ENCODE data around the gene GIT2.

Gene GIT2

DNA sequence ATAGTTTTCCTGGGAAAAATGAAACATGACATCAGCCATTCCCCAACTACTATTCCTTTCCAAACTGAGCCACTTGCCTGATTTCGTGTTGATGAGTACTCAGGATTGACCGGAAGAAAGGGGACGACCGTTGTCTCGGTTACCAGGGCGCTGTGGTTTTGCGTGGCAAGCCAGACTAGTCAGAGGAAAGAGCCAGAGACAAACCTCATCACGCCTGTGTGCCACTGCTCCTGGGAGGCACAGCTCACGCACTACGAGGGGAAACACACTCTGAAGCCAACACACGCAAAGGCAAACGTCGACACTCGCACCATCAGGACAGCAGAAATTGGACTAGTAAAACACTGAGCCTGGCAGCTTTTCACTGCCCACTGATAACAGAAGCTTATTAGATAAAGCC lies 35.0 kb downstream of the GIT2 start:
- Histone ChIP-seq H3K27me3 (no peaks in the 10 kb centered on the region), H3K36me3 (peaks cover 28 to 93% (median 59%) of the 10 kb centered on the region in 3 donors), H3K9me3 (no peaks in the 10 kb centered on the region), H3K4me3 (no peak overlapping the region), H3K27ac (no peak overlapping the region), H3K4me1 (peaks cover 0 to 3% (median 0%) of the 10 kb centered on the region in 4 donors)
- TF ChIP-seq, protein P1, sequence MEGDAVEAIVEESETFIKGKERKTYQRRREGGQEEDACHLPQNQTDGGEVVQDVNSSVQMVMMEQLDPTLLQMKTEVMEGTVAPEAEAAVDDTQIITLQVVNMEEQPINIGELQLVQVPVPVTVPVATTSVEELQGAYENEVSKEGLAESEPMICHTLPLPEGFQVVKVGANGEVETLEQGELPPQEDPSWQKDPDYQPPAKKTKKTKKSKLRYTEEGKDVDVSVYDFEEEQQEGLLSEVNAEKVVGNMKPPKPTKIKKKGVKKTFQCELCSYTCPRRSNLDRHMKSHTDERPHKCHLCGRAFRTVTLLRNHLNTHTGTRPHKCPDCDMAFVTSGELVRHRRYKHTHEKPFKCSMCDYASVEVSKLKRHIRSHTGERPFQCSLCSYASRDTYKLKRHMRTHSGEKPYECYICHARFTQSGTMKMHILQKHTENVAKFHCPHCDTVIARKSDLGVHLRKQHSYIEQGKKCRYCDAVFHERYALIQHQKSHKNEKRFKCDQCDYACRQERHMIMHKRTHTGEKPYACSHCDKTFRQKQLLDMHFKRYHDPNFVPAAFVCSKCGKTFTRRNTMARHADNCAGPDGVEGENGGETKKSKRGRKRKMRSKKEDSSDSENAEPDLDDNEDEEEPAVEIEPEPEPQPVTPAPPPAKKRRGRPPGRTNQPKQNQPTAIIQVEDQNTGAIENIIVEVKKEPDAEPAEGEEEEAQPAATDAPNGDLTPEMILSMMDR (IDR thresholded peaks at IDR 0.05) = no peak
- intact Hi-C loops (cut with DNase I; ENCODE audit: low total_unique reads) = no loop called here
- DNase-seq = no peak

- Histone ChIP-seq H3K27ac (no peak overlapping the region), H3K36me3 (peaks cover 33 to 95% (median 48%) of the 10 kb centered on the region in 3 donors)
These were observed 36.6 kb downstream of the GIT2 start for GRCh38 chr12:109959411-109960093.

DNA sequence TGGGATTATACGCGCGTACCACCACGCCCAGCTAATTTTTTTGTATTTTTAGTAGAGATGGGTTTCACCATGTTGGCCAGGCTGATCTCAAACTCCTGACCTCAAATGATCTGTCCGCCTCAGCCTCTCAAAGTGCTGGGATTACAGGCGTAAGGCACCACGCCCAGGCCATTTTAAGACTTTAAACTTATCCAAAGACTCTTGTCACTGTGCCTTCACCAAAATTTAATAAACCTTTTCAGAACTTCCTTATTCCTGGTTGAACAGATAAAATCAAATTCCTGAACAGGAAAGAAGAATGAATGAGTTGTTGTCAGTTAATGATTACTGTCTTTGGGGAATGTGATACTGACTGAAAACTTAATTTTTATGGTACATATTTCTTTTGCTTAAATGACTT lies 37.8 kb downstream of the GIT2 start:
- TF ChIP-seq, protein P1 (IDR thresholded peaks at IDR 0.05) = no peak
- Histone ChIP-seq H3K4me3 (no peak overlapping the region), H3K4me1 (no peaks in the 10 kb centered on the region), H3K27me3 (no peaks in the 10 kb centered on the region), H3K9me3 (no peaks in the 10 kb centered on the region), H3K27ac (no peak overlapping the region), H3K36me3 (peaks cover 33 to 95% (median 52%) of the 10 kb centered on the region in 3 donors)
- intact Hi-C loops (cut with DNase I; ENCODE audit: low total_unique reads) = no loop called here
- DNase-seq = no peak

More at GRCh38 chr12:109959411-109960093, 36.6 kb downstream of the GIT2 start:
- TF ChIP-seq, protein P1 (IDR thresholded peaks at IDR 0.05) = no peak
- Histone ChIP-seq H3K9me3 (no peaks in the 10 kb centered on the region), H3K27me3 (no peaks in the 10 kb centered on the region), H3K4me1 (peaks cover 0 to 3% (median 0%) of the 10 kb centered on the region in 4 donors), H3K4me3 (no peak overlapping the region)
- intact Hi-C loops (cut with DNase I; ENCODE audit: low total_unique reads) = no loop called here
- DNase-seq = no peak

GRCh38 chr12:109953656-109954055 lies 42.5 kb downstream of the GIT2 start:
- intact Hi-C loops (cut with DNase I; ENCODE audit: low total_unique reads) = no loop called here
- H3K27ac ChIP-seq = peak overlapping the region in 1 of 2 donors; percentile 28
- TF ChIP-seq, protein P1 (IDR thresholded peaks at IDR 0.05) = no peak
- H3K36me3 ChIP-seq = peaks cover 28 to 94% (median 52%) of the 10 kb centered on the region in 3 donors
- no peak overlapping the region for H3K4me3 ChIP-seq
- H3K9me3 ChIP-seq = no peaks in the 10 kb centered on the region
- no peak for DNase-seq
- no peaks in the 10 kb centered on the region for H3K27me3 ChIP-seq
- peaks cover 0 to 28% (median 11%) of the 10 kb centered on the region in 4 donors for H3K4me1 ChIP-seq

GRCh38 chr12:109952873-109953272 lies 43.3 kb downstream of the GIT2 start:
- H3K27me3 ChIP-seq = no peaks in the 10 kb centered on the region
- peaks cover 28 to 94% (median 52%) of the 10 kb centered on the region in 3 donors for H3K36me3 ChIP-seq

More at GRCh38 chr12:109952873-109953272, 43.3 kb downstream of the GIT2 start:
- TF ChIP-seq, protein P1 (IDR thresholded peaks at IDR 0.05) = no peak
- Histone ChIP-seq H3K9me3 (no peaks in the 10 kb centered on the region), H3K27ac (peak overlapping the region; percentile 23 to 54), H3K4me3 (no peak overlapping the region), H3K4me1 (peaks cover 0 to 28% (median 11%) of the 10 kb centered on the region in 4 donors)
- intact Hi-C loops (cut with DNase I; ENCODE audit: low total_unique reads) = no loop called here
- DNase-seq = no peak
